IMR-90 (cell line): ENCODE measurements around the gene ADAP1. TPM values are rescaled to one million over a fixed set of nuclear protein-coding genes. Genes with fewer than 3 reads are reported as not detected.

Source experiments
- ATAC-seq: fragments of 200-7000 bp; cut with Tn5 transposase; 2 replicates; pipeline ENCODE4 v1.9.1; 2020; ENCODE audit warnings: low read depth, mild to moderate bottlenecking, moderate library complexity
- BruUV-seq: library from RNA; stranded (reverse); fragments of 400-500 nt; replicated peaks from 2 replicates; lab custom pipeline; 2021; lab: Mats Ljungman, UMichigan
- CTCF ChIA-PET: fragments of 300-600 bp; formaldehyde crosslinking; extraction: SDS; loops from one replicate; lab custom pipeline; 2021; ENCODE audit warnings: antibody characterized with exemption; lab: Yijun Ruan, JAX
- POLR2A ChIA-PET: fragments of 300-600 bp; sonication (Branson Sonifier 250); formaldehyde crosslinking; loops from one replicate; lab custom pipeline; 2022; ENCODE audit warnings: antibody characterized with exemption; ENCODE audit not compliant: unreplicated experiment; lab: Charles Lee
- DNase-seq: peaks from one replicate; pipeline ENCODE4 v3.0.0; 2013
- H2AFZ ChIP-seq: replicated peaks from 2 replicates; pipeline ENCODE3; 2013; ENCODE audit warnings: low read length, mild to moderate bottlenecking; ENCODE audit not compliant: poor library complexity
- H2AK5ac ChIP-seq: 2 replicates; pipeline ENCODE4 v1.6.1; 2013; ENCODE audit warnings: low read depth, low read length, inconsistent platforms
- H2AK9ac ChIP-seq: replicated peaks from 2 replicates; pipeline ENCODE3; 2013; ENCODE audit warnings: mild to moderate bottlenecking, low read depth, low read length, moderate library complexity; ENCODE audit not compliant: poor library complexity
- H2BK120ac ChIP-seq: 2 replicates; pipeline ENCODE4 v1.6.1; 2013; ENCODE audit warnings: low read depth, low read length, inconsistent platforms
- H2BK15ac ChIP-seq: 3 replicates; pipeline ENCODE4 v1.6.1; 2013; ENCODE audit warnings: low read depth, low read length, inconsistent platforms
- H2BK20ac ChIP-seq: 2 replicates; pipeline ENCODE4 v1.6.1; 2013; ENCODE audit warnings: low read depth, mild to moderate bottlenecking, inconsistent platforms, low read length, moderate library complexity
- H2BK5ac ChIP-seq: 2 replicates; pipeline ENCODE4 v1.6.1; 2013; ENCODE audit warnings: mild to moderate bottlenecking, low read depth, low read length, inconsistent platforms; ENCODE audit not compliant: poor library complexity, severe bottlenecking
- H3K14ac ChIP-seq: replicated peaks from 2 replicates; pipeline ENCODE4 v1.6.1; 2013; ENCODE audit warnings: low read depth, low read length, inconsistent platforms
- H3K18ac ChIP-seq: 2 replicates; pipeline ENCODE4 v1.6.1; 2013; ENCODE audit warnings: low read depth, low read length, control low read depth
- H3K23ac ChIP-seq: 2 replicates; pipeline ENCODE4 v1.6.1; 2013; ENCODE audit warnings: low read depth, low read length, inconsistent platforms
- H3K27ac ChIP-seq: 2 replicates; pipeline ENCODE4 v1.5.1; 2013; ENCODE audit warnings: mild to moderate bottlenecking, control low read depth, low read length; ENCODE audit not compliant: insufficient read depth
- H3K27me3 ChIP-seq: 2 replicates; pipeline ENCODE4 v1.6.1; 2013; ENCODE audit warnings: low read length; ENCODE audit not compliant: control insufficient read depth, insufficient read depth
- H3K36me3 ChIP-seq: 2 replicates; pipeline ENCODE4 v1.6.1; 2013; ENCODE audit warnings: low read length, mixed read lengths; ENCODE audit not compliant: control insufficient read depth, insufficient read depth
- H3K4ac ChIP-seq: 2 replicates; pipeline ENCODE4 v1.6.1; 2013; ENCODE audit warnings: low read depth, low read length, inconsistent platforms
- H3K4me1 ChIP-seq: 2 replicates; pipeline ENCODE4 v1.6.1; 2013; ENCODE audit warnings: low read length, mixed read lengths; ENCODE audit not compliant: control insufficient read depth, insufficient read depth
- H3K4me2 ChIP-seq: 2 replicates; pipeline ENCODE4 v1.6.1; 2013; ENCODE audit warnings: low read depth, mild to moderate bottlenecking, control low read depth, low read length, moderate library complexity
- H3K4me3 ChIP-seq: 2 replicates; pipeline ENCODE4 v1.5.1; 2013; ENCODE audit warnings: low read depth, mild to moderate bottlenecking, control low read depth, low read length, moderate library complexity; ENCODE audit not compliant: insufficient read depth
- H3K56ac ChIP-seq: 2 replicates; pipeline ENCODE4 v1.6.1; 2013; ENCODE audit warnings: low read length, inconsistent platforms; ENCODE audit not compliant: insufficient read depth; ENCODE audit errors: extremely low read depth
- H3K79me1 ChIP-seq, 2 experiments: 2 replicates each; pipeline ENCODE4 v1.6.1; 2013; ENCODE audit warnings: low read length in 2 of 2, inconsistent platforms in 1 of 2, low read depth in 1 of 2
- H3K9ac ChIP-seq: 2 replicates; pipeline ENCODE4 v1.6.1; 2013; ENCODE audit warnings: low read depth, low read length, control low read depth
- H3K9me1 ChIP-seq: 2 replicates; pipeline ENCODE4 v1.6.1; 2013; ENCODE audit warnings: low read length, inconsistent platforms; ENCODE audit not compliant: insufficient read depth
- H3K9me3 ChIP-seq: 2 replicates; pipeline ENCODE4 v1.6.1; 2013; ENCODE audit warnings: low read length; ENCODE audit not compliant: control insufficient read depth, insufficient read depth
- H4K20me1 ChIP-seq: 2 replicates; pipeline ENCODE4 v1.6.1; 2013; ENCODE audit warnings: low read length, inconsistent platforms; ENCODE audit not compliant: insufficient read depth
- H4K5ac ChIP-seq: 2 replicates; pipeline ENCODE4 v1.6.1; 2013; ENCODE audit warnings: mild to moderate bottlenecking, low read depth, low read length, control low read depth
- H4K8ac ChIP-seq, 2 experiments: 2 replicates each; pipeline ENCODE4 v1.6.1; 2013; ENCODE audit warnings: low read depth in 2 of 2, low read length in 2 of 2, control low read depth in 1 of 2, inconsistent platforms in 1 of 2
- H4K91ac ChIP-seq: 2 replicates; pipeline ENCODE4 v1.6.1; 2013; ENCODE audit warnings: low read depth, low read length, inconsistent platforms; ENCODE audit not compliant: insufficient read depth
- BHLHE40 ChIP-seq: fragments of 150-350 bp; IDR thresholded peaks from 2 replicates; pipeline ENCODE4 v1.6.1; 2016; ENCODE audit warnings: mild to moderate bottlenecking, low read depth, low read length
- CEBPB ChIP-seq: IDR thresholded peaks from 2 replicates; pipeline ENCODE4 v1.6.1; 2012; ENCODE audit warnings: low read depth, low read length, improper control_type of control experiment
- CHD1 ChIP-seq: IDR thresholded peaks from 2 replicates; pipeline ENCODE4 v1.6.1; 2012; ENCODE audit warnings: low read depth, low read length, improper control_type of control experiment
- ELK1 ChIP-seq: fragments of 150-350 bp; IDR thresholded peaks from 2 replicates; pipeline ENCODE4 v1.6.1; 2016; ENCODE audit warnings: low read depth, mild to moderate bottlenecking, low read length, moderate library complexity, borderline replicate concordance
- FOS ChIP-seq: fragments of 150-350 bp; IDR thresholded peaks from 2 replicates; pipeline ENCODE4 v1.6.1; 2016; ENCODE audit warnings: low read depth, low read length
- MAFK ChIP-seq: IDR thresholded peaks from 2 replicates; pipeline ENCODE4 v1.6.1; 2012; ENCODE audit warnings: low read depth, low read length, improper control_type of control experiment
- MAZ ChIP-seq: IDR thresholded peaks from 2 replicates; pipeline ENCODE4 v1.6.1; 2012; ENCODE audit warnings: low read depth, mild to moderate bottlenecking, low read length, improper control_type of control experiment, moderate library complexity, borderline replicate concordance
- MXI1 ChIP-seq: IDR thresholded peaks from 2 replicates; pipeline ENCODE4 v1.6.1; 2012; ENCODE audit warnings: low read depth, mild to moderate bottlenecking, low read length, moderate library complexity, borderline replicate concordance
- NFE2L2 ChIP-seq: fragments of 150-350 bp; IDR thresholded peaks from 2 replicates; pipeline ENCODE4 v1.6.1; 2016; ENCODE audit warnings: low read depth, mild to moderate bottlenecking, low read length
- POLR2A ChIP-seq: IDR thresholded peaks from 2 replicates; pipeline ENCODE4 v1.6.1; 2012; ENCODE audit warnings: mild to moderate bottlenecking, low read depth, low read length
- RAD21 ChIP-seq: IDR thresholded peaks from 2 replicates; pipeline ENCODE4 v1.6.1; 2012; ENCODE audit warnings: low read length, improper control_type of control experiment
- RCOR1 ChIP-seq: IDR thresholded peaks from 2 replicates; pipeline ENCODE4 v1.6.1; 2012; ENCODE audit warnings: mild to moderate bottlenecking, low read length, improper control_type of control experiment; ENCODE audit not compliant: insufficient replicate concordance
- RFX5 ChIP-seq: IDR thresholded peaks from 2 replicates; pipeline ENCODE4 v1.8.0; 2012; ENCODE audit warnings: low read depth, mild to moderate bottlenecking, low read length, moderate library complexity
- SMC3 ChIP-seq: fragments of 150-350 bp; IDR thresholded peaks from 2 replicates; pipeline ENCODE4 v1.6.1; 2016; ENCODE audit warnings: low read depth, mild to moderate bottlenecking, antibody characterized with exemption, low read length, moderate library complexity
- USF2 ChIP-seq: fragments of 150-350 bp; IDR thresholded peaks from 2 replicates; pipeline ENCODE4 v1.6.1; 2017; ENCODE audit warnings: mild to moderate bottlenecking, antibody characterized with exemption, low read length, low read depth
- WGBS, 2 experiments: methylation state at CpG; one replicate each; pipeline versions ENCODE4 v1.1.5 to v1.1.7; 2013; ENCODE audit warnings: missing lambda C conversion rate in 2 of 2; ENCODE audit not compliant: insufficient read length in 1 of 2; ENCODE audit errors: extremely low coverage in 2 of 2; 5-methylcytosine and 5-hydroxymethylcytosine counted together
- dilution Hi-C: fragments of 300-500 bp; cut with HindIII; formaldehyde crosslinking; loops from one replicate; pipeline ENCODE4 v1.14.3; 2018; ENCODE audit warnings: low sequenced_read_pairs; ENCODE audit not compliant: unreplicated experiment
- in situ Hi-C: fragments of 300-500 bp; cut with MboI; formaldehyde crosslinking; loops from 3 replicates; pipeline ENCODE4 v1.14.3; 2019; ENCODE audit warnings: low sequenced_read_pairs, inconsistent platforms, mixed read lengths
- intact Hi-C: fragments of 100-400 bp; cut with micrococcal nuclease; formaldehyde crosslinking; loops from 2 replicates; pipeline ENCODE4 v1.10.0; 2022
- polyA plus RNA-seq, 3 experiments: library from polyadenylated mRNA; depleted of rRNA; stranded (reverse); fragments of >200 nt; gene quantifications; 2 replicates each; pipeline ENCODE4 v1.2.3, GENCODE V29; 2012; ENCODE audit warnings: low replicate concordance in 1 of 3
- total RNA-seq: library from RNA; depleted of rRNA; stranded (reverse); fragments of >200 nt; gene quantifications from 2 replicates; pipeline ENCODE4 v1.2.3, GENCODE V29; 2012
- TF ChIP-seq, protein P1 (sequence below): conservative IDR thresholded peaks from 2 replicates; pipeline ENCODE4 v1.5.1; 2012; ENCODE audit warnings: mild to moderate bottlenecking, low read depth, low read length, improper control_type of control experiment

Gene ADAP1
- total and polyA plus RNA-seq, 2 of the 4 experiments (the other 2 are of a cell fraction) = 1.4 to 2.0 TPM

DNA sequence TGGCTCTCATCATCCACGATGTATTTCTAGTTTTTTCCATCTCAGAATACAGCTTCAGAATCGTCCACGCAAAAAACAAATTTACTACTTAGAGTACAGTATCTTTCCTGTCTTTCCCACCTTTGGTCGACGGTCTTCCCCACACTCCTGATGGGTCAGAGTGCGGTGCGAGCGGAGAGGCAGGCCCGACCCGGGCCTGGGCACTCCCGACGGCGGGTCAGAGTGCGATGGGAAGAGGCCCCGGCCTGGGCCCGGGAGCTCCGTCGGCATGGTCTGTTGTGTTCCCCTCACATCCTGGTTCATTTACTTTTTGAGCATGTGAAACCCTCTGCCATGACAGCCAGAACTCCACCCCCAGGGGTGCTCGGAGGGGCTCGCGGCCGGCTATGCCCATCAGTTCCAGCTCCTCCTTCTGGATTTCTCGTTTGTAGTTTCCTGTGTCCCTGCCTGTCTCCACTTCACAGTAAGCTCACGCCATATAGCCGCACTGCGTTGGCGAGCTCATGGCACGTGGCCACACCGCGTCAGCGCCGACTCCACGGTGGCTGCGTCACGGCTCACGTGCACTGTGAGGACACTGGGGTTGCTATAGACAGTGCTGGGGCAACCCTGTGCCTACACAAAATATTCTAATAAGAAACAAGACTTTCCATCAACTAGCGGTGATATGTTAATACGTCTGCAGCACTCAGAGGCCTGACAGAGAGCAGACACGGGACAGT, 13.0 kb upstream of the ADAP1 start:
- H4K5ac ChIP-seq = no peak overlapping the region
- no peak overlapping the region for H3K9ac ChIP-seq
- H3K4ac ChIP-seq = no peak overlapping the region
- H3K56ac ChIP-seq = no peak overlapping the region
- H3K18ac ChIP-seq = no peak overlapping the region
- no peaks in the 10 kb centered on the region for H3K4me1 ChIP-seq
- no peak overlapping the region for H4K8ac ChIP-seq
- H3K79me1 ChIP-seq = peaks cover 19 to 39% of the 10 kb centered on the region in 2 experiments
- no TSS peak for BruUV-seq
- in situ Hi-C loops (no loop called here), intact Hi-C loops (no loop called here), dilution Hi-C loops (no loop called here)
- WGBS, 2 experiments = 94% methylated on average over 21 of the region's 39 CpGs; no CpG with 5 or more reads in 1 of the 2 experiments
- ChIA-PET CTCF (no interaction called here), POLR2A (no interaction called here)
- no peak overlapping the region for H3K27ac ChIP-seq
- TF ChIP-seq MAFK (no peak), MAZ (no peak), MXI1 (no peak), RFX5 (no peak), BHLHE40 (no peak), RAD21 (no peak), ELK1 (no peak), SMC3 (no peak), POLR2A (no peak), RCOR1 (no peak), NFE2L2 (no peak), CHD1 (no peak), USF2 (no peak), CEBPB (no peak), FOS (no peak)
- TF ChIP-seq, protein P1, sequence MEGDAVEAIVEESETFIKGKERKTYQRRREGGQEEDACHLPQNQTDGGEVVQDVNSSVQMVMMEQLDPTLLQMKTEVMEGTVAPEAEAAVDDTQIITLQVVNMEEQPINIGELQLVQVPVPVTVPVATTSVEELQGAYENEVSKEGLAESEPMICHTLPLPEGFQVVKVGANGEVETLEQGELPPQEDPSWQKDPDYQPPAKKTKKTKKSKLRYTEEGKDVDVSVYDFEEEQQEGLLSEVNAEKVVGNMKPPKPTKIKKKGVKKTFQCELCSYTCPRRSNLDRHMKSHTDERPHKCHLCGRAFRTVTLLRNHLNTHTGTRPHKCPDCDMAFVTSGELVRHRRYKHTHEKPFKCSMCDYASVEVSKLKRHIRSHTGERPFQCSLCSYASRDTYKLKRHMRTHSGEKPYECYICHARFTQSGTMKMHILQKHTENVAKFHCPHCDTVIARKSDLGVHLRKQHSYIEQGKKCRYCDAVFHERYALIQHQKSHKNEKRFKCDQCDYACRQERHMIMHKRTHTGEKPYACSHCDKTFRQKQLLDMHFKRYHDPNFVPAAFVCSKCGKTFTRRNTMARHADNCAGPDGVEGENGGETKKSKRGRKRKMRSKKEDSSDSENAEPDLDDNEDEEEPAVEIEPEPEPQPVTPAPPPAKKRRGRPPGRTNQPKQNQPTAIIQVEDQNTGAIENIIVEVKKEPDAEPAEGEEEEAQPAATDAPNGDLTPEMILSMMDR = no peak
- H2BK120ac ChIP-seq = no peak overlapping the region
- H3K4me2 ChIP-seq = no peak overlapping the region
- no peaks in the 10 kb centered on the region for H3K9me3 ChIP-seq
- H4K91ac ChIP-seq = no peak overlapping the region
- DNase-seq (no peak), ATAC-seq (no peak)
- no peak overlapping the region for H2AK9ac ChIP-seq
- H3K36me3 ChIP-seq = peaks cover 38% of the 10 kb centered on the region
- H3K14ac ChIP-seq = no peak overlapping the region
- H2AFZ ChIP-seq = no peak overlapping the region
- 0 out of 2 replicates have a peak, but pooled peaks cover 4% of the 10 kb centered on the region for H3K9me1 ChIP-seq
- peaks cover 5% of the 10 kb centered on the region for H3K27me3 ChIP-seq
- no peak overlapping the region for H3K23ac ChIP-seq
- H2AK5ac ChIP-seq = no peak overlapping the region
- H3K4me3 ChIP-seq = no peak overlapping the region
- H2BK20ac ChIP-seq = no peak overlapping the region
- no peak overlapping the region for H2BK5ac ChIP-seq
- H4K20me1 ChIP-seq = peaks cover 46% of the 10 kb centered on the region
- H2BK15ac ChIP-seq = no peak overlapping the region
